HepG2 (cell line): ENCODE measurements around the gene EFNA3. TPM values are rescaled to one million over a fixed set of nuclear protein-coding genes. Genes with fewer than 3 reads are reported as not detected.

Experiments used
- ATF6 ChIP-seq: sonication (generic); formaldehyde crosslinking; conservative IDR thresholded peaks from 2 replicates; pipeline ENCODE4 v1.4.0; 2020; ENCODE audit warnings: missing genetic modification reagents
- BCL3 ChIP-seq: sonication (generic); formaldehyde crosslinking; IDR thresholded peaks from 2 replicates; pipeline ENCODE4 v1.5.1; 2020; ENCODE audit warnings: mild to moderate bottlenecking, missing genetic modification reagents, moderate library complexity
- E2F1 ChIP-seq: sonication (generic); formaldehyde crosslinking; IDR thresholded peaks from 2 replicates; pipeline ENCODE4 v1.5.0; 2020; ENCODE audit warnings: missing genetic modification reagents
- HNF4A ChIP-seq: sonication (generic); formaldehyde crosslinking; IDR thresholded peaks from 2 replicates; pipeline ENCODE4 v1.4.0; 2020; ENCODE audit warnings: missing genetic modification reagents
- NCOR1 ChIP-seq: fragments of 200-600 bp; sonication (generic); IDR thresholded peaks from 2 replicates; pipeline ENCODE4 v1.7.0; 2017; ENCODE audit warnings: antibody characterized with exemption, low read length, borderline replicate concordance
- NR3C1 ChIP-seq: sonication (generic); formaldehyde crosslinking; IDR thresholded peaks from 2 replicates; pipeline ENCODE4 v1.4.0; 2020; ENCODE audit warnings: missing genetic modification reagents
- ZNF276 ChIP-seq: sonication (generic); formaldehyde crosslinking; IDR thresholded peaks from 2 replicates; pipeline ENCODE4 v1.4.0; 2020; ENCODE audit warnings: mild to moderate bottlenecking, low read depth, missing genetic modification reagents
- ZNF318 ChIP-seq: sonication (generic); formaldehyde crosslinking; IDR thresholded peaks from 2 replicates; pipeline ENCODE4 v1.4.0; 2020; ENCODE audit warnings: mild to moderate bottlenecking, missing genetic modification reagents
- ZNF432 ChIP-seq: sonication (generic); formaldehyde crosslinking; IDR thresholded peaks from 2 replicates; pipeline ENCODE4 v1.5.0; 2020; ENCODE audit warnings: missing genetic modification reagents, mild to moderate bottlenecking, borderline replicate concordance
- ZNF513 ChIP-seq: sonication (generic); formaldehyde crosslinking; conservative IDR thresholded peaks from 2 replicates; pipeline ENCODE4 v1.5.0; 2020; ENCODE audit warnings: missing genetic modification reagents
- polyA plus RNA-seq, 8 experiments: library from polyadenylated mRNA; depleted of rRNA in 3 of 8; stranded (reverse) in 7 of 8; unstranded in 1 of 8; fragments of >200 nt; fragmentation: Illumina TruSeq in 4 of 8; extraction: Trizol in 4 of 8; gene quantifications; 2 replicates each; pipeline versions ENCODE4 v1.2.1 to v1.2.3, GENCODE V29; 2011 to 2016; ENCODE audit warnings: low read depth in 4 of 8, missing spikeins in 1 of 8, mixed read lengths in 1 of 8; ENCODE audit not compliant: insufficient read depth in 1 of 8
- total RNA-seq, 5 experiments: library from RNA; depleted of rRNA; stranded (reverse); fragments of >200 nt; fragmentation: Illumina TruSeq; extraction: Trizol; gene quantifications; 2 replicates each; pipeline ENCODE4 v1.2.3, GENCODE V29; 2016; ENCODE audit warnings: low read depth in 1 of 5

The EFNA3 gene
- total and polyA plus RNA-seq, 2 of the 13 experiments (the other 11 are each of a cell fraction or from before 2014, with no cell fraction given) = 1.0 to 5.7 TPM

GRCh38 chr1:155048449-155049334 lies 29.9 kb upstream of the EFNA3 start (continued):
- TF ChIP-seq ZNF276 (CRISPR knock-in tag) = no peak
- TF ChIP-seq ZNF318 (CRISPR knock-in tag) = no peak
- peak; percentile 58 for TF ChIP-seq HNF4A
- TF ChIP-seq ZNF513 (CRISPR knock-in tag) = no peak
- TF ChIP-seq ATF6 = no peak
- no peak for TF ChIP-seq E2F1 (CRISPR knock-in tag)
- TF ChIP-seq NCOR1 = no peak
- TF ChIP-seq NR3C1 (CRISPR knock-in tag) = no peak
- no peak for TF ChIP-seq BCL3
- no peak for TF ChIP-seq ZNF432 (CRISPR knock-in tag)
